Hematopoietic multipotent progenitor cell treated with erythropoietin and hydrocortisone succinate and interleukin-3 and kit ligand, for 6 days (in vitro differentiated cells): ENCODE results near the gene PCDHGA5.
"Not testable (repeated sequence)": the region's sequence is repeated elsewhere in the genome, so short reads cannot be mapped to it uniquely, and the experiment has no call there.

ENCODE experiments used
- DNase-seq: peaks from one replicate; pipeline ENCODE4 v3.0.0-alpha.2; 2015

PCDHGA5 gene

DNA sequence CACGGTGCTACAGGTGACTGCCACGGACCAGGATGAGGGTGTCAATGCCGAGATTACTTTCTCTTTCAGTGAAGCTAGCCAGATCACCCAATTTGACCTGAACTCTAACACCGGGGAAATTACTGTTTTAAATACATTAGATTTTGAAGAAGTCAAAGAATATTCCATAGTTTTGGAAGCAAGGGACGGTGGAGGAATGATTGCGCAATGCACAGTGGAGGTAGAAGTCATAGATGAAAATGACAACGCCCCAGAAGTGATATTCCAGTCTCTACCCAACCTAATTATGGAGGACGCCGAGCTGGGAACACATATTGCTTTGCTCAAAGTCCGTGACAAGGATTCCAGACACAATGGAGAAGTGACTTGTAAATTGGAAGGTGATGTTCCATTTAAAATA is 24.7 kb downstream of the PCDHGA5 start:
- DNase-seq, result no peak

DNA sequence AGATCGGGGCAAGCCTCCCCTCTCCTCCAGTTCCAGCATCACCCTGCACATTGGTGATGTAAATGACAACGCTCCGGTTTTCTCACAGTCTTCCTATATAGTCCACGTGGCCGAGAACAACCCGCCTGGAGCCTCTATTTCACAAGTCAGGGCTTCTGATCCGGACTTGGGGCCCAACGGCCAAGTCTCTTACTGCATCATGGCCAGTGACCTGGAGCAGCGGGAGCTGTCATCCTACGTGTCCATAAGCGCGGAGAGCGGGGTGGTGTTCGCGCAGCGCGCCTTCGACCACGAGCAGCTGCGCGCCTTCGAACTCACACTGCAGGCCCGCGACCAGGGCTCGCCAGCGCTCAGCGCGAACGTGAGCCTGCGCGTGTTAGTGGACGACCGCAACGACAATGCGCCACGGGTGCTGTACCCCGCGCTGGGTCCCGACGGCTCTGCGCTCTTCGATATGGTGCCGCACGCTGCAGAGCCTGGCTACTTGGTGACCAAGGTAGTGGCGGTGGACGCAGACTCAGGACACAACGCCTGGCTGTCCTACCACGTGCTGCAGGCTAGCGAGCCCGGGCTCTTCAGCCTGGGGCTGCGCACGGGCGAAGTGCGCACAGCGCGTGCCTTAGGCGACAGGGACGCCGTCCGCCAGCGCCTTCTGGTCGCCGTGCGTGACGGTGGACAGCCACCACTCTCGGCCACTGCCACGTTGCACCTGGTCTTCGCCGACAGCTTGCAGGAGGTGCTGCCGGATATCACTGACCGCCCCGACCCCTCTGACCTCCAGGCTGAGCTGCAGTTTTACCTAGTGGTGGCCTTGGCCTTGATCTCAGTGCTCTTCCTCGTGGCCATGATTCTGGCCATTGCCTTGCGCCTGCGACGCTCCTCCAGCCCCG is 25.4 kb downstream of the PCDHGA5 start:
- no peak for DNase-seq

DNA sequence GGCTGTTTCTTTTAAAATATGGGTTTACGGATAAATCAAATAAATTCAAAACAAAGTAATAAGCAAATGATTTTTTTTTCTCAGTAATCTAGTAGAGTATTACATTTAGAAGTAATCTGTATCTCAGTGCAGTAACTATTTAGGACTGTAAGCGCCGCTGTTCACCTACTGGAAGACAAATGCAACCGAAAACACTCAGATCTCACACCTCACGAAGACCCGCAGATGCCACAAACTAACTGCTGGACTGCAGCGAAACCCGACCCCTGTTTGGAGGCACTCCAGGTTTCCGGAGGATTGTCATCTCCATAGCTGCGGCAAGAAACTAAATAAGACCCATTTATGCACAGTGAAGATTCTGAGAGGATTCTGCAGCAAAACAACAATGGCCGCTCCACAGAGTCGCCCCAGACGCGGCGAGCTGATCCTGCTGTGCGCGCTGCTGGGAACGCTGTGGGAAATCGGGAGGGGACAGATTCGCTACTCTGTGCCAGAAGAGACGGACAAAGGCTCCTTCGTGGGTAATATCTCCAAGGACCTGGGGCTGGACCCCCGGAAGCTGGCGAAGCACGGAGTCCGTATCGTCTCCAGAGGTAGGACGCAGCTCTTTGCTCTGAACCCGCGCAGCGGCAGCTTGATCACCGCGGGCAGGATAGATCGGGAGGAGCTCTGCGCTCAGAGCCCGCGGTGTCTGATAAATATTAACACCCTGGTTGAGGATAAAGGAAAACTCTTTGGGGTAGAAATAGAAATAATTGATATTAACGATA is 28.7 kb downstream of the PCDHGA5 start, which contains the start of gene PCDHGA8:
Gene PCDHGA8, plus strand, starts transcription at position 205 of the 770 bp plus-strand sequence. Its CDS starts 181 bp downstream, at position 386.
- DNase-seq, result no peak

DNA sequence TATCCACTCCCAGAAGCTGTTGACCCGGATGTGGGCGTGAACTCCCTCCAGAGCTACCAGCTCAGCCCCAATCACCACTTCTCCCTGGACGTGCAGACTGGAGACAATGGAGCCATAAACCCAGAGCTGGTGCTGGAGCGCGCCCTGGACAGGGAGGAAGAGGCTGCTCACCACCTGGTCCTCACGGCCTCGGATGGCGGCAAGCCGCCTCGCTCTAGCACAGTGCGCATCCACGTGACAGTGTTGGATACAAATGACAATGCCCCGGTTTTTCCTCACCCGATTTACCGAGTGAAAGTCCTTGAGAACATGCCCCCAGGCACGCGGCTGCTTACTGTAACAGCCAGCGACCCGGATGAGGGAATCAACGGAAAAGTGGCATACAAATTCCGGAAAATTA is 29.3 kb downstream of the PCDHGA5 start:
- DNase-seq, result no peak

DNA sequence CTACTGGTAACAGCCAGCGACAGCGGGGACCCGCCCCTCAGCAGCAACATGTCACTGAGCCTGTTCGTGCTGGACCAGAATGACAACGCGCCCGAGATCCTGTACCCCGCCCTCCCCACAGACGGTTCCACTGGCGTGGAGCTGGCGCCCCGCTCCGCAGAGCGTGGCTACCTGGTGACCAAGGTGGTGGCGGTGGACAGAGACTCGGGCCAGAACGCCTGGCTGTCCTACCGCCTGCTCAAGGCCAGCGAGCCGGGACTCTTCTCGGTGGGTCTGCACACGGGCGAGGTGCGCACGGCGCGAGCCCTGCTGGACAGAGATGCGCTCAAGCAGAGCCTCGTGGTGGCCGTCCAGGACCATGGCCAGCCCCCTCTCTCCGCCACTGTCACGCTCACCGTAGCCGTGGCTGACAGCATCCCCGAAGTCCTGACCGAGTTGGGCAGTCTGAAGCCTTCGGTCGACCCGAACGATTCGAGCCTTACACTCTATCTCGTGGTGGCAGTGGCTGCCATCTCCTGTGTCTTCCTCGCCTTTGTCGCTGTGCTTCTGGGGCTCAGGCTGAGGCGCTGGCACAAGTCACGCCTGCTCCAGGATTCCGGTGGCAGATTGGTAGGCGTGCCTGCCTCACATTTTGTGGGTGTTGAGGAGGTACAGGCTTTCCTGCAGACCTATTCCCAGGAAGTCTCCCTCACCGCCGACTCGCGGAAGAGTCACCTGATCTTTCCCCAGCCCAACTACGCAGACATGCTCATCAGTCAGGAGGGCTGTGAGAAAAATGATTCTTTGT is 30.6 kb downstream of the PCDHGA5 start:
- DNase-seq, result not testable (repeated sequence)

DNA sequence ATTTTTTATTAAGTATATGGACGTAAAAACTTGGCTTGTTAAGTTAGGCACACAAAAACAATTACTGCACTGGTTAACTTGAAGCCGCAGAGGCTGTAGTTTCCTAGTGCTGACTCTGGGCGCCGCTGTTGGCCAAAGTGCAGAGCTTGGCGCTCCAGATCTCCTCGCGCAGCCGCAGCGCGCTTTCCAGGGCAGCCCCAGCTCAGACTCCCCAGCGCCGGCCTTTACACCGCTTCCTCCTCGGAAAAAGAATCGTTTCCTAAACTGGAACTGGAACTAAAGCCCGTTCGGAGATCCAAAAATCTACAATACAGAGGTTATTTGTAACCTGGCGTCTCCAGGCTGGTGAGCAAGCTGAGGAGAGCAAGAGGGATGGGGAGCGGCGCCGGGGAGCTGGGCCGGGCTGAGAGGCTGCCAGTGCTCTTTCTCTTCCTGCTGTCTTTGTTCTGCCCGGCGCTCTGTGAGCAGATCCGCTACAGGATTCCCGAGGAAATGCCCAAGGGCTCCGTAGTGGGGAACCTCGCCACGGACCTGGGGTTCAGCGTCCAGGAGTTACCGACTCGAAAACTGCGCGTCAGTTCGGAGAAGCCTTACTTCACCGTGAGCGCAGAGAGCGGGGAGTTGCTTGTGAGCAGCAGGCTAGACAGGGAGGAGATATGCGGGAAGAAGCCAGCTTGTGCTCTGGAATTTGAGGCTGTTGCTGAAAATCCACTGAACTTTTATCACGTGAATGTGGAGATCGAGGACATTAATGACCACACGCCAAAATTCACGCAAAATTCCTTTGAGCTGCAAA is 34.0 kb downstream of the PCDHGA5 start, which contains the start of gene PCDHGB5:
Gene PCDHGB5, plus strand, starts transcription at position 192 of the 796 bp plus-strand sequence. Its CDS starts 181 bp downstream, at position 373.
- peak; percentile 42 for DNase-seq

DNA sequence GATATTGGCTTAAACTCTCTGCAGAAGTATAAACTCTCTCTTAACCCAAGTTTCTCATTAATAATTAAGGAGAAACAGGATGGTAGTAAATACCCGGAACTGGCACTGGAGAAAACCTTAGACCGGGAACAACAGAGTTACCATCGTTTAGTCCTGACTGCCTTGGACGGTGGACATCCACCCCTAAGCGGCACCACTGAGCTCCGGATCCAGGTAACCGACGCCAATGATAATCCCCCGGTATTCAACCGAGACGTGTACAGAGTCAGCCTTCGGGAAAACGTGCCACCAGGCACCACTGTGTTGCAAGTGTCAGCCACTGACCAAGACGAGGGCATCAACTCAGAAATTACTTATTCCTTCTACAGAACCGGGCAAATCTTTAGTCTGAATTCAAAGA is 34.6 kb downstream of the PCDHGA5 start:
- no peak for DNase-seq

DNA sequence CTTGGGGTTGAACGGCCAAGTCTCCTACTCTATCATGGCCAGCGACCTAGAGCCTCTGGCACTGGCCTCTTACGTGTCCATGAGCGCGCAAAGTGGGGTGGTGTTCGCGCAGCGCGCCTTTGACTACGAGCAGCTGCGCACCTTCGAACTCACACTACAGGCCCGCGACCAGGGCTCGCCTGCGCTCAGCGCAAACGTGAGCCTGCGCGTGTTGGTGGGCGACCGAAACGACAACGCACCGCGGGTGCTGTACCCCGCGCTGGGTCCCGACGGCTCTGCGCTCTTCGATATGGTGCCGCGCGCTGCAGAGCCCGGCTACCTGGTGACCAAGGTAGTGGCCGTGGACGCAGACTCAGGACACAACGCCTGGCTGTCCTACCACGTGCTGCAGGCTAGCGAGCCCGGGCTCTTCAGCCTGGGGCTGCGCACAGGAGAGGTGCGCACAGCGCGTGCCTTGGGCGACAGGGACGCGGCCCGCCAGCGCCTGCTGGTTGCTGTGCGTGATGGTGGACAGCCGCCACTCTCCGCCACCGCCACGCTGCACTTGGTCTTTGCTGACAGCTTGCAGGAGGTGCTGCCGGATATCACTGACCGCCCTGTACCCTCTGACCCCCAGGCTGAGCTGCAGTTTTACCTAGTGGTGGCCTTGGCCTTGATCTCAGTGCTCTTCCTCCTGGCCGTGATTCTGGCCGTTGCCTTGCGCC is 35.7 kb downstream of the PCDHGA5 start:
- no peak for DNase-seq

DNA sequence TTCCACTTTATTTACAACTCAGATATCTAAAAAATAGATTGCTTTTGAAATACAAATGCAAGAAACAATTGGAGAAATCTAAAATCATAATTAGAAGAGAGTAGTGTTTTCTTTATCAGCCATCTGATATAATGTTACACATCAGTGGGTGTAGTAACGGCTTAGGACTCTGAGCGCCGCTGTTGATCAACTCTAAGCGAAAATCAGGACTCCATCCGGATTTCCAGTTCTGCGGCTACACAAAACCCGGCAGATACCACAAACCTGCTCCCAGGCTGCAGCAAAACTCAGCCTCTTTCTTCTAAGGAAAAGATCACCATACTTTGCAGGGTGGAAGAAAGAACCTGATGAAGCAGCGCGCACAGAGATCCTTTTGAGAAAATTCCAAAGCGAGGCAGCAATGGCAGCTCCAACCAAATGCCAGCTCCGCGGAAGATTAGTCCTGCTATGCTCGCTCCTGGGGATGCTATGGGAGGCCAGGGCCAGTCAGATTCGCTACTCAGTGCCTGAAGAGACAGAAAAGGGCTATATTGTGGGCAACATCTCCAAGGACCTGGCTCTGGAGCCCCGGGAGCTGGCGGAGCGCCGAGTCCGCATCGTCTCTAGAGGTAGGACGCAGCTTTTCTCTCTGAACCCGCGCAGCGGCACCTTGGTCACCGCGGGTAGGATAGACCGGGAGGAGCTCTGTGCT is 38.7 kb downstream of the PCDHGA5 start, which contains the start of gene PCDHGA9:
Gene PCDHGA9, plus strand, starts transcription at position 226 of the 691 bp plus-strand sequence. Its CDS starts 175 bp downstream, at position 401.
- DNase-seq, result peak; percentile 45

DNA sequence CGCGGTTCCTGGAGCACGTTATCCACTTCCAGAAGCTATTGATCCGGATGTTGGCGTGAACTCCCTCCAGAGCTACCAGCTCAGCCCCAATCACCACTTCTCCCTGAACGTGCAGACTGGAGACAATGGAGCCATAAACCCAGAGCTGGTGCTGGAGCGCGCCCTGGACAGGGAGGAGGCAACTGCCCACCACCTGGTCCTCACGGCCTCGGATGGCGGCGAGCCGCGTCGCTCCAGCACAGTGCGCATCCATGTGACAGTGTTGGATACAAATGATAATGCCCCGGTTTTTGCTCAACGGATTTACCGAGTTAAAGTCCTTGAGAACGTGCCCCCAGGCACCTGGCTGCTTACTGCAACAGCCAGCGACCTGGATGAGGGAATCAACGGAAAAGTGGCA is 39.4 kb downstream of the PCDHGA5 start:
- DNase-seq, result no peak

DNA sequence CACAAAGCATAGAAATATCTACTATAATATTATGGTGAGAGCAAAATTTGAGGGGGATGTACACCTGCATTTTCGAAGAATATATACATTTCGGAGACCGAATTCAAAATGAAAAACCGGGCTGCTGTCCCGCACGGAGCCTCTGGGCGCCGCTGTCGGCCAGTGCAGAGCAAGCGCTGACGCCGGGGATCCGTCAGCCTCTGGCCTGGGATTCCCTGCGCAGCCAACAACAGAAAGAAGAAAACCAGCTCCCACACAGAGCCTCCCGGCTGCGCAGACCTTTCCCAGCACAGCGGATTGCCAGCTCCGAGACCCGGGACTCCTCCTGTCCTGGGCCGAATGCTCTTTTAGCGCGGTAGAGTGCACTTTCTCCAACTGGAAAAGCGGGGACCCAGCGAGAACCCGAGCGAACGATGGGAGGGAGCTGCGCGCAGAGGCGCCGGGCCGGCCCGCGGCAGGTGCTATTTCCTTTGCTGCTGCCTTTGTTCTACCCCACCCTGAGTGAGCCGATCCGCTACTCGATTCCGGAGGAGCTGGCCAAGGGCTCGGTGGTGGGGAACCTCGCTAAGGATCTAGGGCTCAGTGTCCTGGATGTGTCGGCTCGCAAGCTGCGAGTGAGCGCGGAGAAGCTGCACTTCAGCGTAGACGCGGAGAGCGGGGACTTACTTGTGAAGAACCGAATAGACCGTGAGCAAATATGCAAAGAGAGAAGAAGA is 44.0 kb downstream of the PCDHGA5 start, which contains the start of gene PCDHGB6:
Gene PCDHGB6, plus strand, starts transcription at position 232 of the 716 bp plus-strand sequence. Its CDS starts 182 bp downstream, at position 414.
- DNase-seq, result peak; percentile 44

DNA sequence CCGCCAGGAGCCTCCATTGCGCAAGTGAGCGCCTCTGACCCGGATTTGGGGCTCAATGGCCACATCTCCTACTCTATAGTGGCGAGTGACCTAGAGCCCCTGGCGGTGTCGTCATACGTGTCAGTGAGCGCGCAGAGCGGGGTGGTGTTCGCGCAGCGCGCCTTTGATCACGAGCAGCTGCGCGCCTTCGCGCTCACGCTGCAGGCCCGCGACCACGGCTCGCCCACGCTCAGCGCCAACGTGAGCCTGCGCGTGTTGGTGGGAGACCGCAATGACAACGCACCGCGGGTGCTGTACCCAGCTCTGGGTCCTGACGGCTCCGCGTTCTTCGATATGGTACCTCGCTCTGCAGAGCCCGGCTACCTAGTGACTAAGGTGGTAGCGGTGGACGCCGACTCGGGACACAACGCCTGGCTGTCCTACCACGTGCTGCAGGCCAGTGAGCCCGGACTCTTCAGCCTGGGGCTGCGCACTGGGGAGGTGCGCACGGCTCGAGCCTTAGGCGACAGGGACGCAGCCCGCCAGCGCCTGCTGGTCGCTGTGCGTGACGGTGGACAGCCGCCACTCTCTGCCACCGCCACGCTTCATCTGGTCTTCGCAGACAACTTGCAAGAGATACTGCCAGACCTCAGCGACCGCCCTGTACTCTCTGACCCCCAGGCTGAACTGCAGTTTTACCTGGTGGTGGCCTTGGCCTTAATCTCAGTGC is 45.8 kb downstream of the PCDHGA5 start:
- no peak for DNase-seq

DNA sequence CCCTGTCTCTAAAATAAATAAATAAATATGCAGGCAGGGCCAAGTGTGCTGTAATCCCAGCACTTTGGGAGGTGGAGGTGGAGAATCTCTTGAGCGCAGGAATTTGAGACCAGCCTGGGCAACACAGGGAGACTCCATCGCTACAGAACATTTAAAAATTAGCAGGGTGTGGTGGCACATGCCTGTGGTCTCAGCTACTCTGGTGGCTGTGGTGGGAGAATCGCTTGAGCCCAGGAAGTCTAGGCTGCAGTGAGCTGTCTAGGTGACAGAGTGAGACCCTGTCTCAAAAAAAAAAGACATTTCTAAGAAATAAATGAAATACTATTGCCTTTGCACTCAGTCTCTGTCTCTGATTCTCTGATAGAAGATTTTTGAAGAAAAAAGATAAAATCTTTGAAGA is 47.6 kb downstream of the PCDHGA5 start:
- DNase-seq, result no peak

DNA sequence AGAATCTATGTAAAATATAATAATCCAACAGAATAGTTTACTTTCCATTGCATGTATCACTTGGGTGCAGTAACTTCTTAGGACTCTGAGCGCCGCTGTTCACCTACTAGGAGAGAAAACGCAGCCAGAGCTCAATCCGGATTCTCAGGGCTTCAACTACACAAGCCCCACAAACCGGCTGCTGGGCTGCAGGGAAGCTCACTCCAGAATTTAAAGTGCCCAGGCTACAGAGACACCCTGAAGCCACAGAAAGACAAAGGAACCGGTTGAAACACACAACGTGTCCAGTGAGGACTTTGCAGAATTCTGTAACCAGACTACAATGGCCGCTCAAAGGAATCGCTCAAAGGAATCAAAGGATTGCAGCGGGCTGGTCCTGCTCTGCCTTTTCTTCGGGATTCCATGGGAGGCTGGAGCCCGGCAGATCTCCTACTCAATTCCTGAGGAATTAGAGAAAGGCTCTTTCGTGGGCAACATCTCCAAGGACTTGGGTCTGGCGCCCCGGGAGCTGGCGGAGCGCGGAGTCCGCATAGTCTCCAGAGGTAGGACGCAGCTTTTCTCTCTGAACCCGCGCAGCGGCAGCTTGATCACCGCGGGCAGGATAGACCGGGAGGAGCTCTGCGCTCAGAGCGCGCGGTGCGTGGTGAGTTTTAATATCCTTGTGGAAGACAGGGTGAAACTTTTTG is 49.0 kb downstream of the PCDHGA5 start, which contains the start of gene PCDHGA10:
Gene PCDHGA10, plus strand, starts transcription at position 134 of the 686 bp plus-strand sequence. Its CDS starts 189 bp downstream, at position 323.
- DNase-seq, result peak; percentile 86

DNA sequence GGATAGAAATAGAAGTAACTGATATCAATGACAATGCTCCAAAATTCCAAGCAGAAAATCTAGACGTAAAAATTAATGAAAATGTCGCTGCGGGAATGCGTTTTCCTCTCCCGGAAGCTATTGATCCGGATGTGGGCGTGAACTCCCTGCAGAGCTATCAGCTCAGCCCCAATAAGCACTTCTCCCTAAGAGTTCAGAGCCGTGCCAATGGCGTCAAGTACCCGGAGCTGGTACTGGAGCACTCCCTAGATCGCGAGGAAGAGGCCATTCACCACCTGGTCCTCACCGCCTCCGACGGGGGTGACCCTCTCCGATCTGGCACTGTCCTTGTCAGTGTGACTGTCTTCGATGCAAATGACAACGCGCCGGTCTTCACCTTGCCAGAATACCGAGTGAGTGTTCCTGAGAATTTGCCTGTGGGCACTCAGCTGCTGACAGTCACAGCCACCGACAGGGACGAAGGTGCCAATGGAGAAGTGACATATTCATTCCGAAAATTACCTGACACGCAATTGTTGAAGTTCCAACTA is 49.6 kb downstream of the PCDHGA5 start:
- no peak for DNase-seq

DNA sequence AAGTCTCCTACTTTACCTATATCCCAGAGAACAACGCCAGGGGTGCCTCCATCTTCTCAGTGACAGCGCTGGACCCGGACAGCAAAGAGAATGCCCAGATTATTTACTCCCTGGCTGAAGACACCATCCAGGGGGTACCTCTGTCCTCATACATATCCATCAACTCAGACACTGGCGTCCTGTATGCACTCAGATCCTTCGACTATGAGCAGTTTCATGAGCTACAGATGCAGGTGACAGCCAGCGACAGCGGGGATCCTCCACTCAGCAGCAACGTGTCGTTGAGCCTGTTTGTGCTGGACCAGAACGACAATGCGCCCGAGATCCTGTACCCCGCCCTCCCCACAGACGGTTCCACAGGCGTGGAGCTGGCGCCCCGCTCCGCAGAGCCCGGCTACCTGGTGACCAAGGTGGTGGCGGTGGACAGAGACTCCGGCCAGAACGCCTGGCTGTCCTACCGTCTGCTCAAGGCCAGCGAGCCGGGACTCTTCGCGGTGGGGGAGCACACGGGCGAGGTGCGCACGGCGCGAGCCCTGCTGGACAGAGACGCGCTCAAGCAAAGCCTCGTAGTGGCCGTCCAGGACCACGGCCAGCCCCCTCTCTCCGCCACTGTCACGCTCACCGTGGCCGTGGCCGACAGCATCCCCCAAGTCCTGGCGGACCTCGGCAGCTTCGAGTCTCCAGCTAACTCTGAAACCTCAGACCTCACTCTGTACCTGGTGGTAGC is 50.7 kb downstream of the PCDHGA5 start:
- DNase-seq, result not testable (repeated sequence)

DNA sequence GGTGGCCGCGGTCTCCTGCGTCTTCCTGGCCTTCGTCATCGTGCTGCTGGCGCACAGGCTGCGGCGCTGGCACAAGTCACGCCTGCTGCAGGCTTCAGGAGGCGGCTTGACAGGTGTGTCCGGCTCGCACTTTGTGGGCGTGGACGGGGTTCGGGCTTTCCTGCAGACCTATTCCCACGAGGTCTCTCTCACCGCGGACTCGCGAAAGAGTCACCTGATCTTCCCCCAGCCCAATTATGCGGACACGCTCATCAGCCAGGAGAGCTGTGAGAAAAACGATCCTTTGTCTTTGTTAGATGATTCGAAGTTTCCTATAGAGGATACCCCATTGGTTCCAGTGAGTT is 51.3 kb downstream of the PCDHGA5 start:
- not testable (repeated sequence) for DNase-seq
